HEK293T (cell line): ENCODE data around the gene PCDHB6.
"Not testable (repeated sequence)": the region's sequence is repeated elsewhere in the genome, so short reads cannot be mapped to it uniquely, and the experiment has no call there.

Experiments used
- CTCF ChIA-PET: fragments of 350-600 bp; formaldehyde crosslinking; extraction: SDS; loops from one replicate; lab custom pipeline; 2021; ENCODE audit warnings: antibody characterized with exemption, inconsistent platforms; lab: Yijun Ruan, JAX
- POLR2A ChIA-PET: fragments of 350-600 bp; formaldehyde crosslinking; extraction: SDS; loops from one replicate; lab custom pipeline; 2020; ENCODE audit warnings: antibody characterized with exemption, inconsistent platforms; lab: Yijun Ruan, JAX
- DNase-seq: peaks from one replicate; pipeline ENCODE4 v3.0.0; 2012; ENCODE audit warnings: mixed read lengths; ENCODE audit errors: extremely low spot score
- HDGF ChIP-seq: fragments of 450-650 bp; IDR thresholded peaks from 2 replicates; pipeline ENCODE4 v1.6.1; 2017; ENCODE audit warnings: antibody characterized with exemption, borderline replicate concordance
- L3MBTL2 ChIP-seq: fragments of 450-650 bp; conservative IDR thresholded peaks from 2 replicates; pipeline ENCODE4 v1.6.1; 2016; ENCODE audit warnings: mild to moderate bottlenecking
- NFRKB ChIP-seq: fragments of 450-650 bp; IDR thresholded peaks from 2 replicates; pipeline ENCODE4 v1.6.1; 2016; ENCODE audit warnings: mild to moderate bottlenecking, moderate library complexity
- SP1 ChIP-seq: fragments of 450-650 bp; IDR thresholded peaks from 2 replicates; pipeline ENCODE4 v1.6.1; 2017
- SUZ12 ChIP-seq: fragments of 450-650 bp; IDR thresholded peaks from 2 replicates; pipeline ENCODE4 v1.6.1; 2016; ENCODE audit warnings: mild to moderate bottlenecking

PCDHB6 gene

GRCh38 chr5:141196363-141196762 is 46.5 kb downstream of the PCDHB6 start:
- no peak for TF ChIP-seq NFRKB
- CTCF ChIA-PET: interaction anchor here (0.7 to 0.8 kb wide), 4 partner anchors 12 to 371 kb away, joined by 3 read pairs; partner anchors contain the start of genes PCDHB12, PCDHGB7 and TAF7
- POLR2A ChIA-PET: no interaction called here
- no peak for DNase-seq

- no peak for TF ChIP-seq SUZ12
- TF ChIP-seq SP1: no peak
- no peak for TF ChIP-seq HDGF
- no peak for TF ChIP-seq L3MBTL2
- ChIA-PET POLR2A (interaction anchor here (0.7 to 1.0 kb wide), 2 partner anchors 121 to 364 kb away, joined by 3 read pairs; partner anchors contain the start of gene TAF7), CTCF (interaction anchor here (0.9 to 1.5 kb wide), 5 partner anchors 9 to 213 kb away, joined by 3 to 5 read pairs (median 3); partner anchors contain the start of genes PCDHB12, PCDHB14, PCDHB16 and PCDHGA10)
- DNase-seq: no peak
Measured at GRCh38 chr5:141199359-141200235, 49.7 kb downstream of the PCDHB6 start, which contains the start of gene PCDHB11. Gene PCDHB11, plus strand, starts transcription at chr5:141199627. Its CDS starts 148 bp downstream, at chr5:141199775.

- POLR2A ChIA-PET, DNase-seq, CTCF ChIA-PET: not testable (repeated sequence)
Measured at GRCh38 chr5:141201126-141201525, 51.3 kb downstream of the PCDHB6 start.

DNA sequence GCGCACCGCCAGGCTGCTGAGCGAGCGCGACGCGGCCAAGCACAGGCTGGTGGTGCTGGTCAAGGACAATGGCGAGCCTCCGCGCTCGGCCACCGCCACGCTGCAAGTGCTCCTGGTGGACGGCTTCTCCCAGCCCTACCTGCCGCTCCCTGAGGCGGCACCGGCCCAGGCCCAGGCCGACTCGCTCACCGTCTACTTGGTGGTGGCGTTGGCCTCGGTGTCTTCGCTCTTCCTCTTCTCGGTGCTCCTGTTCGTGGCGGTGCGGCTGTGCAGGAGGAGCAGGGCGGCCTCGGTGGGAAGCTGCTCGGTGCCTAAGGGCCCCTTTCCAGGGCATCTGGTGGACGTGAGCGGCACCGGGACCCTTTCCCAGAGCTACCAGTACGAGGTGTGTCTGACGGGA is 51.8 kb downstream of the PCDHB6 start:
- DNase-seq, CTCF ChIA-PET, POLR2A ChIA-PET: not testable (repeated sequence)
